ENCODE data around the gene TSEN2.
"Not testable (repeated sequence)": the region's sequence is repeated elsewhere in the genome, so short reads cannot be mapped to it uniquely, and the experiment has no call there.

Gene TSEN2

GRCh38 chr3:12452361-12453330 is 31.6 kb upstream of the TSEN2 start:
- no peak overlapping the region for H3K4me3 ChIP-seq (ENCODE audit: low read depth, low read length)
- in situ Hi-C loops (cut with HindIII; ENCODE audit: low sequenced_read_pairs), result no loop called here
- no peak for TF ChIP-seq CTCF (IDR thresholded peaks at IDR 0.05; ENCODE audit: low read depth, low read length)
- DNase-seq (ENCODE audit: low read depth, low spot score), result no peak

GRCh38 chr3:12454076-12454815 is 30.0 kb upstream of the TSEN2 start:
- no peak for DNase-seq (ENCODE audit: low read depth, low spot score)
- H3K4me3 ChIP-seq (ENCODE audit: low read depth, low read length), result no peak overlapping the region
- in situ Hi-C loops (cut with HindIII; ENCODE audit: low sequenced_read_pairs), result no loop called here
- TF ChIP-seq CTCF (IDR thresholded peaks at IDR 0.05; ENCODE audit: low read depth, low read length), result no peak

- DNase-seq (ENCODE audit: low read depth, low spot score), result no peak
- no peak overlapping the region for H3K4me3 ChIP-seq (ENCODE audit: low read depth, low read length)
- no peak for TF ChIP-seq CTCF (IDR thresholded peaks at IDR 0.05; ENCODE audit: low read depth, low read length)
- in situ Hi-C loops (cut with HindIII; ENCODE audit: low sequenced_read_pairs), result no loop called here
Measured at GRCh38 chr3:12454816-12455121, 29.5 kb upstream of the TSEN2 start.

GRCh38 chr3:12455740-12456139 is 28.5 kb upstream of the TSEN2 start:
- H3K4me3 ChIP-seq (ENCODE audit: low read depth, low read length), result no peak overlapping the region
- in situ Hi-C loops (cut with HindIII; ENCODE audit: low sequenced_read_pairs), result no loop called here
- DNase-seq (ENCODE audit: low read depth, low spot score), result no peak
- no peak for TF ChIP-seq CTCF (IDR thresholded peaks at IDR 0.05; ENCODE audit: low read depth, low read length)

GRCh38 chr3:12456441-12456840 is 27.8 kb upstream of the TSEN2 start:
- no peak for TF ChIP-seq CTCF (IDR thresholded peaks at IDR 0.05; ENCODE audit: low read depth, low read length)
- DNase-seq (ENCODE audit: low read depth, low spot score), result no peak
- no peak overlapping the region for H3K4me3 ChIP-seq (ENCODE audit: low read depth, low read length)
- in situ Hi-C loops (cut with HindIII; ENCODE audit: low sequenced_read_pairs), result no loop called here

- H3K4me3 ChIP-seq (ENCODE audit: low read depth, low read length); in situ Hi-C loops (cut with HindIII; ENCODE audit: low sequenced_read_pairs); DNase-seq (ENCODE audit: low read depth, low spot score): not testable (repeated sequence)
Measured at GRCh38 chr3:12457380-12457779, 26.9 kb upstream of the TSEN2 start.

GRCh38 chr3:12458901-12459300 is 25.4 kb upstream of the TSEN2 start:
- no peak for TF ChIP-seq CTCF (IDR thresholded peaks at IDR 0.05; ENCODE audit: low read depth, low read length)
- no peak overlapping the region for H3K4me3 ChIP-seq (ENCODE audit: low read depth, low read length)
- in situ Hi-C loops (cut with HindIII; ENCODE audit: low sequenced_read_pairs), result no loop called here
- no peak for DNase-seq (ENCODE audit: low read depth, low spot score)

Measured in astrocyte of the spinal cord (primary cell).